ENCODE data around the gene SH2B2. TPM values are rescaled to one million over a fixed set of nuclear protein-coding genes. Genes with fewer than 3 reads are reported as not detected.

Gene SH2B2
- total RNA-seq, 4 donors from 2014 or later, result 3.3 to 7.5 (median 3.7) TPM

DNA sequence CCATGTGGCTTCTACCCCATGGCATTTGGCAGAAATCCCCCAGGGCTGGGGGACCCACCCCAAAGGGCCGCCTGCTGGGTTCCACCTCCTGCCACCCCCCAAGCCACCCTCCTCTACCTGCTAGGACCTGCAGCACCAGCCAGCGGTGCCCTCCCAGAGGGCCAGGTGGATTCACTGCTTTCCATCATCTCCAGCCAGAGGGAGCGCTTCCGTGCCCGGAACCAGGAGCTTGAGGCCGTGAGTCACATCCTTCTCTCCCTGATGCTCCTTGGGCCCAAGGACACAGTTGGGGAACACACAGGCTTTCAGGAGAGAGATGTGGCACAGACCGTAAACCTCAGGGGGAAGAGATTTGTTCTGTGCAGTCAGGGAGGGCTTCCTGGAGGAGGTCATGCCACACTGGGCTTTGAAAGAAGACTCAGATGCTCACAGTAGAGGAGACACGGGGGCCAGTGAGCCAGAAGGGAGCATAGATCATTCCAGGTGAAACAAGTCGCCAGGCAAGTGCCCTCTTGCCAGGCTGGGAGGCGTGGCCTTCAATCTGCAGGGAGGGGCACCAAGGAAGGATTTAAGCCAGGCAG, 11.5 kb upstream of the SH2B2 start:
- TF ChIP-seq, protein P1, sequence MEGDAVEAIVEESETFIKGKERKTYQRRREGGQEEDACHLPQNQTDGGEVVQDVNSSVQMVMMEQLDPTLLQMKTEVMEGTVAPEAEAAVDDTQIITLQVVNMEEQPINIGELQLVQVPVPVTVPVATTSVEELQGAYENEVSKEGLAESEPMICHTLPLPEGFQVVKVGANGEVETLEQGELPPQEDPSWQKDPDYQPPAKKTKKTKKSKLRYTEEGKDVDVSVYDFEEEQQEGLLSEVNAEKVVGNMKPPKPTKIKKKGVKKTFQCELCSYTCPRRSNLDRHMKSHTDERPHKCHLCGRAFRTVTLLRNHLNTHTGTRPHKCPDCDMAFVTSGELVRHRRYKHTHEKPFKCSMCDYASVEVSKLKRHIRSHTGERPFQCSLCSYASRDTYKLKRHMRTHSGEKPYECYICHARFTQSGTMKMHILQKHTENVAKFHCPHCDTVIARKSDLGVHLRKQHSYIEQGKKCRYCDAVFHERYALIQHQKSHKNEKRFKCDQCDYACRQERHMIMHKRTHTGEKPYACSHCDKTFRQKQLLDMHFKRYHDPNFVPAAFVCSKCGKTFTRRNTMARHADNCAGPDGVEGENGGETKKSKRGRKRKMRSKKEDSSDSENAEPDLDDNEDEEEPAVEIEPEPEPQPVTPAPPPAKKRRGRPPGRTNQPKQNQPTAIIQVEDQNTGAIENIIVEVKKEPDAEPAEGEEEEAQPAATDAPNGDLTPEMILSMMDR (IDR thresholded peaks at IDR 0.05; ENCODE audit: low read depth), result no peak

DNA sequence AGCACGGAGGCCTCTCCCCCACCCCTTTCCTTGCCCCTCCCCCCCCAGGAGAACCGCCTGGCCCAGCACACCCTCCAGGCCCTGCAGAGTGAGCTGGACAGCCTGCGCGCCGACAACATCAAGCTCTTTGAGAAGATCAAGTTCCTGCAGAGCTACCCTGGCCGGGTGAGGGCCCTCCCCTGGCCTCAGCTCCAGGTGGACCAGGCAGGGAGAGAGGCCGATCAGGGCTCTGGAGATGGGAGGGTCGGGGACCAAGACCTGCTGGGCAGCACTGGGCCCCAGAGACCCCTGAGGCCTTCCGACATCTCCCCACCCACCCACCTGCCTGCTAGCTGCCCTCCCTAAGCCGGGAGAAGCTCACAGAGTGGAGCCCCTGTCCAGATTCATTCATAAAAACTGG, 8.8 kb upstream of the SH2B2 start:
- TF ChIP-seq, protein P1 (IDR thresholded peaks at IDR 0.05; ENCODE audit: low read depth), result no peak

- TF ChIP-seq, protein P1 (IDR thresholded peaks at IDR 0.05; ENCODE audit: low read depth), result no peak
Observed at GRCh38 chr7:102279537-102280400, 6.9 kb upstream of the SH2B2 start.

- TF ChIP-seq, protein P1 (IDR thresholded peaks at IDR 0.05; ENCODE audit: low read depth), result no peak
Observed at GRCh38 chr7:102280521-102280920, 6.1 kb upstream of the SH2B2 start.

- TF ChIP-seq, protein P1 (IDR thresholded peaks at IDR 0.05; ENCODE audit: low read depth), result no peak
Observed at GRCh38 chr7:102281785-102282184, 4.9 kb upstream of the SH2B2 start.

- TF ChIP-seq, protein P1 (IDR thresholded peaks at IDR 0.05; ENCODE audit: low read depth), result no peak
Observed at GRCh38 chr7:102282465-102283362, 4.0 kb upstream of the SH2B2 start.

All from subcutaneous adipose tissue (tissue), 4 donors.